ENCODE measurements around the gene HEXIM2. TPM values are rescaled to one million over a fixed set of nuclear protein-coding genes. Genes with fewer than 3 reads are reported as not detected.

Gene HEXIM2
- total and polyA plus RNA-seq, 12 donors, result 3.0 to 10.3 (median 6.3) TPM

DNA sequence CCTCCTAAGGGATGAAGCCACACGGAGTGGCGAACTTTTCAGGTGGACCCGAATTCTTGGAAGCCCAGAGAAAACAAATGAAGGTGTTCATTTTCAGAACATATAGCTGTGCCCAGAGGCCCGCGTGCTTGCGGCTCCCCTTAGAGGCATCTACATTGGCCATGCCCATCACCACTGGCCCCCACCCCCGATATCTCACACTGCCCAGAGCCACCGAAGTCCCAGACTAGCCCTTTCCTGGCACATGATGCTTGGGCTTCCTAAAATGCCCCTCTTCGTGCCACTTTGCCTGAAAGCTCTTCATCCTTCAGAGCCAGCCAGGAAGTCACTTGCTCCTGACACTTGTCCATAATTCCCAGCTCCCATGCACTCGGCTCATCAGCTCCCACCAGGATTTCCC is 15.5 kb upstream of the HEXIM2 start:
- DNase-seq (no peak), ATAC-seq (no peak)
- H3K4me1 ChIP-seq, result peaks cover 7 to 46% (median 43%) of the 10 kb centered on the region in 9 donors
- 87 to 91% methylated on average over 10 of the region's 10 CpGs for WGBS, 2 donors
- H3K36me3 ChIP-seq, result no peaks in the 10 kb centered on the region
- TF ChIP-seq, protein P1, sequence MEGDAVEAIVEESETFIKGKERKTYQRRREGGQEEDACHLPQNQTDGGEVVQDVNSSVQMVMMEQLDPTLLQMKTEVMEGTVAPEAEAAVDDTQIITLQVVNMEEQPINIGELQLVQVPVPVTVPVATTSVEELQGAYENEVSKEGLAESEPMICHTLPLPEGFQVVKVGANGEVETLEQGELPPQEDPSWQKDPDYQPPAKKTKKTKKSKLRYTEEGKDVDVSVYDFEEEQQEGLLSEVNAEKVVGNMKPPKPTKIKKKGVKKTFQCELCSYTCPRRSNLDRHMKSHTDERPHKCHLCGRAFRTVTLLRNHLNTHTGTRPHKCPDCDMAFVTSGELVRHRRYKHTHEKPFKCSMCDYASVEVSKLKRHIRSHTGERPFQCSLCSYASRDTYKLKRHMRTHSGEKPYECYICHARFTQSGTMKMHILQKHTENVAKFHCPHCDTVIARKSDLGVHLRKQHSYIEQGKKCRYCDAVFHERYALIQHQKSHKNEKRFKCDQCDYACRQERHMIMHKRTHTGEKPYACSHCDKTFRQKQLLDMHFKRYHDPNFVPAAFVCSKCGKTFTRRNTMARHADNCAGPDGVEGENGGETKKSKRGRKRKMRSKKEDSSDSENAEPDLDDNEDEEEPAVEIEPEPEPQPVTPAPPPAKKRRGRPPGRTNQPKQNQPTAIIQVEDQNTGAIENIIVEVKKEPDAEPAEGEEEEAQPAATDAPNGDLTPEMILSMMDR (IDR thresholded peaks at IDR 0.05), result no peak
- intact Hi-C loops (cut with DNase I), result loop anchor here in 1 of 10 donors (10.0 kb wide), 1 partner anchor 169 kb away; the partner anchor contains the start of gene MAP3K14
- peak overlapping the region in 8 of 10 donors; percentile 92 to 99 (median 98) for H3K27ac ChIP-seq
- no peak overlapping the region for H3K4me3 ChIP-seq
- H3K9me3 ChIP-seq, result no peaks in the 10 kb centered on the region
- no peaks in the 10 kb centered on the region for H3K27me3 ChIP-seq

DNA sequence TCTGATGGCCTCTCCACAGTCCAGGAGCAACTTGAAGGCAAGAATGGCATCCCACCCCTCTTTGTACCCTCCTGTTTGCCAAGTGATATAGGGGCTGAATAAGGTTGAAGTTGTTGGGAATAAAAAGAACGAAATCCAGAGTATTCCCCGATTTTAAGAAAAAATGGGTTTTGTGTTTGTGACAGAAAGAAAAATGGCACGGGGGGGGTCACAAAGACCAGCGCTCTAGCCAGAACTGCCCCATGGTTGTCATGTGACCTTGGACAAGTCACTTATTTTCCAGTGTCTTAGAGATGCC is 15.1 kb upstream of the HEXIM2 start:
- peaks cover 10 to 50% (median 47%) of the 10 kb centered on the region in 9 donors for H3K4me1 ChIP-seq

DNA sequence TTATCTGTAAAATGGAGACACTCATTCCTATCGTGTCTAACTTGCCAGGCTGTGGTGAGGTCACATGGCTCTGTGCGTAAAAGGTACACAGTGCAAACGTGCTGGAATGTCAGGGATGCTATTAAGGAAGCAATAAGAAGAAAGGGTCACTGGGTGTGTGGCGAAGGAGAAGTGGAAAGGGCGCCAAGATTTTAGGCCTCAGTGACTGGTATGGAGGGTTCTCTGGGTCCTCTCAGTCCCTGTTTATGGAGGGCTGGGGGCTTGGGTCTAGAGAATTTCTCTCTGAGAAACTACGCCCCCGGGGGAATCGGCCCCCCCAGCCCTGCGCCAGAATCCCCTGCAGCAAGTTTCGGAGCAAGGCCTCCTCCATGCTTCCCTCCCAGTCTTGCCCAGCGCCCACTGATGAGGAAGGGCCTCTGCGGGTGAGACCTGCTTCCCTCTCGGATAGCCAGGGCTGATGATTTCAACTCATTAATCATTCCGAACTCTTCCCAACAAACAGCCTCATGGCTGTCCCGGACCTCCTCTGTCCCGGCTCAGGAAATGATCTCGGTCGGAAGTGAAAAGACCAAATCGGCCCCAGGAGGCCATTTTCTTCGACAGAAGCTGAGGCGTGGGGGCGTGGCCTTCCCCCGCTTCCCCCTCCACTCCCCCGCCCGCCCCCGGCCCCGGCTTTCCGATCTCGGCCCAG is 14.6 kb upstream of the HEXIM2 start:
- H3K27me3 ChIP-seq, result no peaks in the 10 kb centered on the region
- ATAC-seq (peak; percentile 2 to 29 (median 10)), DNase-seq (peak; percentile 54 to 87)
- peak overlapping the region; percentile 92 to 99 (median 98) for H3K27ac ChIP-seq
- H3K9me3 ChIP-seq, result no peaks in the 10 kb centered on the region
- intact Hi-C loops (cut with DNase I), result loop anchor here in 1 of 10 donors (10.0 kb wide), 1 partner anchor 168 kb away; the partner anchor contains the start of gene MAP3K14
- H3K4me3 ChIP-seq, result peak overlapping the region; percentile 60 to 97 (median 74)
- TF ChIP-seq, protein P1 (IDR thresholded peaks at IDR 0.05), result no peak
- H3K36me3 ChIP-seq, result no peaks in the 10 kb centered on the region
- 7 to 8% methylated on average over 29 of the region's 29 CpGs for WGBS, 2 donors
- peaks cover 13 to 55% (median 52%) of the 10 kb centered on the region in 9 donors for H3K4me1 ChIP-seq

More for the DNA sequence above, 15.1 kb upstream of the HEXIM2 start:
- DNase-seq (no peak), ATAC-seq (no peak)
- intact Hi-C loops (cut with DNase I), result loop anchor here in 1 of 10 donors (10.0 kb wide), 1 partner anchor 168 kb away; the partner anchor contains the start of gene MAP3K14
- no peaks in the 10 kb centered on the region for H3K9me3 ChIP-seq
- no peaks in the 10 kb centered on the region for H3K36me3 ChIP-seq
- TF ChIP-seq, protein P1 (IDR thresholded peaks at IDR 0.05), result no peak
- peak overlapping the region; percentile 92 to 99 (median 98) for H3K27ac ChIP-seq
- peak overlapping the region in 9 of 10 donors; percentile 60 to 97 (median 74) for H3K4me3 ChIP-seq
- 86 to 89% methylated on average over 4 of the region's 4 CpGs for WGBS, 2 donors
- no peaks in the 10 kb centered on the region for H3K27me3 ChIP-seq

DNA sequence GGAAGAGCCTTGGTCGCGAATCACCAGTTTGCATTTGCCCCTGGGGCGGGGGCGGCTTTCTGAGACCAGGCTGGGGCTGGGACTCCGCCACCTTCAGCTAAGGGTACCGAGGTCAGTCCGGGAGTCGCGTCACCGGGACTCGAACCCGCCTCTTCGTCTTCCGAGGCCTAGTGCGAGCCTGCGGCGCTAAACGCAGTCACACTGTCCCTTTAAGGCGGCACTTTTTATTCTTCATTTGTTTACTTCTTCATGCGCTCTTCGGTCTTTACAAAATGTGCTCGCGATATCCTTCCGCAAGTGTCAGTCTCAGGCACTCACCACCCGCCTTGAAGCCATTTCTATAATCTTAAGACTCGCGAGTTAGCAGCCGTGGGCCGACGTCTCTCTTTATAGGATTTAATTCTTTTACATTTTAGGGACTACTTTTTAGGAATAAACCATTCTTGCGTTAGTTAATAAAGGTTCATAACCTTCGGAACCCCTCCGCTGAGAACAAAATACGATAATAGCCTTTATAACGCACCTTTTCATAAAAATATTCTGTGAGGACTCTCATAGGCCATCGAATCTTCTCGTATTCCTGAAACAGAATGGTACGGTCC is 14.0 kb upstream of the HEXIM2 start:
- Histone ChIP-seq H3K9me3 (no peaks in the 10 kb centered on the region), H3K36me3 (no peaks in the 10 kb centered on the region), H3K4me3 (peak overlapping the region; percentile 60 to 97 (median 74)), H3K27ac (peak overlapping the region; percentile 92 to 99 (median 98)), H3K27me3 (no peaks in the 10 kb centered on the region), H3K4me1 (peaks cover 13 to 62% (median 59%) of the 10 kb centered on the region in 9 donors)
- peak; percentile 82 to 84 for DNase-seq
- intact Hi-C loops (cut with DNase I), result loop anchor here in 4 of 10 donors (1.0 to 10.0 kb wide), 2 partner anchors 14 to 167 kb away; partner anchors contain the start of genes HEXIM2 (in 4 of the 4) and MAP3K14 (in 1 of the 4)
- WGBS, 2 donors, result 0 to 1% methylated on average over 38 of the region's 38 CpGs
- TF ChIP-seq, protein P1 (IDR thresholded peaks at IDR 0.05), result no peak
- peak; percentile 22 to 48 (median 42) for ATAC-seq
